ENCODE data around the gene HTT.

The HTT gene

GRCh38 chr4:3223956-3224748 is 149.7 kb downstream of the HTT start:
- no peak for DNase-seq

- no peak for DNase-seq
These were observed 150.8 kb downstream of the HTT start for GRCh38 chr4:3225071-3225850.

- DNase-seq = no peak
These were observed 151.5 kb downstream of the HTT start for GRCh38 chr4:3225936-3226335.

GRCh38 chr4:3226467-3226866 is 152.0 kb downstream of the HTT start:
- DNase-seq = no peak

GRCh38 chr4:3226944-3227343 is 152.5 kb downstream of the HTT start:
- DNase-seq = no peak

- DNase-seq = no peak
These were observed 153.6 kb downstream of the HTT start for GRCh38 chr4:3227878-3228675.

- no peak for DNase-seq
These were observed 154.4 kb downstream of the HTT start for GRCh38 chr4:3228881-3229280.

- DNase-seq = no peak
These were observed 154.8 kb downstream of the HTT start for GRCh38 chr4:3229328-3229727.

- DNase-seq = no peak
These were observed 155.5 kb downstream of the HTT start for GRCh38 chr4:3229964-3230363.

- no peak for DNase-seq
These were observed 157.0 kb downstream of the HTT start for GRCh38 chr4:3231471-3231870.

- DNase-seq = no peak
These were observed 157.5 kb downstream of the HTT start for GRCh38 chr4:3232001-3232400.

GRCh38 chr4:3232871-3233271 is 158.4 kb downstream of the HTT start:
- DNase-seq = no peak

- DNase-seq = no peak
These were observed 159.1 kb downstream of the HTT start for GRCh38 chr4:3233391-3234071.

GRCh38 chr4:3234171-3235029 is 159.9 kb downstream of the HTT start:
- DNase-seq = no peak

- no peak for DNase-seq
These were observed 160.5 kb downstream of the HTT start for GRCh38 chr4:3235030-3235345.

GRCh38 chr4:3235581-3235980 is 161.1 kb downstream of the HTT start:
- no peak for DNase-seq

GRCh38 chr4:3236326-3236878 is 161.9 kb downstream of the HTT start:
- DNase-seq = no peak

- no peak for DNase-seq
These were observed 162.8 kb downstream of the HTT start for GRCh38 chr4:3237266-3237665.

GRCh38 chr4:3237712-3238560 is 163.5 kb downstream of the HTT start:
- DNase-seq = no peak

- DNase-seq = no peak
These were observed 164.2 kb downstream of the HTT start for GRCh38 chr4:3238721-3239120.

- no peak for DNase-seq
These were observed 164.8 kb downstream of the HTT start for GRCh38 chr4:3239303-3239702.

All from activated naive CD4-positive, alpha-beta T cell treated with anti-CD3 and anti-CD28 coated beads, Interleukin-2, amount 50 U/mL, for 16 hours (primary cell).